GM18951 (cell line): ENCODE measurements around the gene HORMAD1.
"Not testable (repeated sequence)": the region's sequence is repeated elsewhere in the genome, so short reads cannot be mapped to it uniquely, and the experiment has no call there.

Experiments used
- POLR2A ChIP-seq: IDR thresholded peaks from 4 replicates; pipeline ENCODE4 v1.6.1; 2011; ENCODE audit warnings: mild to moderate bottlenecking; ENCODE audit not compliant: insufficient read length, insufficient read depth; ENCODE audit errors: extremely low read depth
- in situ Hi-C: fragments of 300-500 bp; cut with MboI; formaldehyde crosslinking; loops from one replicate; pipeline ENCODE4 v1.12.0; 2022; ENCODE audit warnings: low sequenced_read_pairs, mixed read lengths, inconsistent platforms; ENCODE audit not compliant: unreplicated experiment

HORMAD1 gene, protein sequence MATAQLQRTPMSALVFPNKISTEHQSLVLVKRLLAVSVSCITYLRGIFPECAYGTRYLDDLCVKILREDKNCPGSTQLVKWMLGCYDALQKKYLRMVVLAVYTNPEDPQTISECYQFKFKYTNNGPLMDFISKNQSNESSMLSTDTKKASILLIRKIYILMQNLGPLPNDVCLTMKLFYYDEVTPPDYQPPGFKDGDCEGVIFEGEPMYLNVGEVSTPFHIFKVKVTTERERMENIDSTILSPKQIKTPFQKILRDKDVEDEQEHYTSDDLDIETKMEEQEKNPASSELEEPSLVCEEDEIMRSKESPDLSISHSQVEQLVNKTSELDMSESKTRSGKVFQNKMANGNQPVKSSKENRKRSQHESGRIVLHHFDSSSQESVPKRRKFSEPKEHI

DNA sequence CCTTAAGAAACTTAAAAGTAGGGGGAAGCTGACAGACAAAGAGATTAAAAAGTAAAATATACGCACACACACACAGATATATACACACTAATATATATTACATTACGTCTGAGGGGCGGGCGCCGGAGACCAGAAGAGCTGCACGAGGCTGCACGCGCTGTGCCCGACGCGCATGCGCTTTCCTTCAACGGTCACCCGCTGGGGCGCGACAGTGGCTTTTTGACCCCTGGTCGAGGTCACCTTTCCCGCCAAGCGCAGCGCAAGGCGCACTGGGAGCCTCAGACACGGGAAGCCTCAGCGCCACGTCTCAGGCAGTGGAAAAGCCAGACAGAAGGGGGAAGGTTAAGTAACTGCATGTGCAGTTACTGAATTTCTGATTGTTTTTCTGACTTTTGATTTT lies at the start of gene HORMAD1:
Gene HORMAD1, minus strand, starts transcription at position 193 of the 400 bp plus-strand sequence. CDS start 1,390 bp downstream, outside the sequence.
- in situ Hi-C loops = no loop called here
- no peak for TF ChIP-seq POLR2A

DNA sequence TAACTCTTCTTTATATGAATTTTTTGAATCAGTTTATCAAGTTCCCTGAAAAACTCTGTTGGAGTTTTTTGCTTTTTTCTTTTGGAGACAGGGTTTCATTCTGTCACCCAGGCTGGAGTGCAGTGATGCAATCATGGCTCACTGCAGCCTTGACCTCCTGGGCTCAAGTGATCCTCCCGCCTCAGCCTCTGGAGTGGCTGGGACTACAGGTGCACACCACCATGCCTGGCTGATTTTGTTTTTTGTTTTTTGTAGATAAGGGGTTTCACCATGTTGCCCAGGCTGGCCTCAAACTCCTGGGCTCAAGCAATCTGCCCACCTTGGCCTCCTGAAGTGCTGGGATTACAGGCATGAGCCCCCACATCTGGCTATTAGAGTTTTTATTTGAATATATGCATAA lies 47.0 kb upstream of the HORMAD1 start:
- in situ Hi-C loops = not testable (repeated sequence)

DNA sequence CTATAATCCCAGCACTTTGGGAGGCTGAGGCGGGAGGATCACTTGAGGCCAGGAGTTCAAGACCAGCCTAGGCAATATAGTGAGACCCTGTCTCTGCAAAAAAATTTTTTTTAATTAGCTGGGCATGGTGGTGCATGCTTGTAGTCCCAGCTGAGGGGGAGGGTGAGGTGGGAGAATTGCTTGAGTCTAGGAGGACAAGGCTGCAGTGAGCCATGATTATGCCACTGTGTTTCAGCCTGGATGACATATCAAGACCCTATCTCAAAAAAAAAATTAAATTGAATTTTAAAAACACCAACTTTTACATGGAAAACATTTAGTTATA lies 45.2 kb upstream of the HORMAD1 start:
- in situ Hi-C loops = not testable (repeated sequence)

DNA sequence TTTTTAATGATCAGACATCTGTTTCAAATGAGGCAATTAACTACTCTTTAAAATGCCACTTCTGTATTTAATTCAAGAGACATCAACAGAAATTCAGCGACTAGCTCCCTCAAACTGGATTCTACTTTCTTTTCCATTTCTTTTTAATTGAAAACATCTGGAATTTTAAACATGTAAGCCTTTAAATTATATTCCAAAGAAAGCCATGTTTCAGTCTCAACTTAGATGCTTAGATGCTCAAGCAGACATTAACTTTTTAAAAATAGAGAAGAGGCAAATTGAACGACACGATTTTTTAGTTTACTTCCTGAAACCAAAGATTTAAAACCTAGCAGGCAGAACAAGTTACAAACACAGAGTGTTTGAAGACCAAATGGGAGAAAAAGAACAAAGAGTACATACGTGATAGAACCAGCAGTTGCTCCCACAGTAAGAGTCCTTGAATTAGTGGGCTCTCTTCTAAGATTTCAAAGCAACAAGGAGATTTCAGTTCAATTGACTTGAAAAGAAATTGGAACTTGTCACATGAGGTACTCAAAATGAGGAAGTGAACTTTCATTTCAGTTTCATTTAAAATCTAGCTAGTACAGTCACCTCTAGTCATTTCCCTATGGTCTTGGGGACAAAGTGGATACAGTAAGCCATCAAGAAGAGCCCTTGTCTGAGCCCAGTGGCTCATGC lies 44.7 kb upstream of the HORMAD1 start, which contains the start of gene CTSS:
Gene CTSS, minus strand, starts transcription at position 483 of the 681 bp plus-strand sequence. CDS start 1,015 bp downstream, outside the sequence.
- peak; percentile 43 for TF ChIP-seq POLR2A
- in situ Hi-C loops = no loop called here

- in situ Hi-C loops = no loop called here
These were observed 44.0 kb upstream of the HORMAD1 start for GRCh38 chr1:150764617-150765101.

DNA sequence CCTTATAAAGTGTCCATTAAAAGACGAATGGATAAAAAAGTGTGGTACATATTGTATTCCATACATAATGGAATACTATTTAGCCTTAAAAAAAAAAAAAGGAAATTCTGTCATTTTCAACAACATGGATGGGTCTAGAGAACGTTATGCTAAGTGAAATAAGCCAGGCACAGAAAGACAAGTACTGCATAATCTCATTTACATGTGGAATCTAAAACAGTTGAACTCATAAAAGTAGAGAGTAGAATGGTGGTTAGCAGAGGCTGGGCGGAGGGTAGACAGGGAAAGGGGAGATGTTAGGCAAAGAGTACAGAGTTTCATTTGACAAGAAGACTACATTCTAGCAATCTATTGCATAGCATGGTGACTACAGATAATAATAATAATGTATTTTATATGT lies 42.3 kb upstream of the HORMAD1 start:
- no peak for TF ChIP-seq POLR2A
- in situ Hi-C loops = no loop called here

More at GRCh38 chr1:150764617-150765101, 44.0 kb upstream of the HORMAD1 start:
- no peak for TF ChIP-seq POLR2A

DNA sequence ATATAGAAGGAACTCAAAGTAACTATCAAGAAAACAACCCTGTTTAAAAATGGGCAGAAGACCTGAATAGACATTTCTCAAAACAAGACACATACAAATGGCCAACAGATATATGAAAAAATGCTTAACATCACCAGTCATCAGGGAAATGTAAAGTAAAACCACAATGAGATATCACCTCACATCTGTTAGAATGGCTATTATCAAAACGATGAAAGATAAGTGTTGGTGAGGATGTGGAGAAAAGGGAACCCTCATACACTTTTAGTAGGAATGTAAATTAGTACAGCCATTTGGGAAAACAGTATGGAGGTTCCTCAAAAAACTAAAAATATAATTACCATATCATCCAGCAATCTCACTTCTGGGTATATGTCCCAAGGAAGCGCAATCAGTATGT lies 41.9 kb upstream of the HORMAD1 start:
- no peak for TF ChIP-seq POLR2A
- in situ Hi-C loops = no loop called here

DNA sequence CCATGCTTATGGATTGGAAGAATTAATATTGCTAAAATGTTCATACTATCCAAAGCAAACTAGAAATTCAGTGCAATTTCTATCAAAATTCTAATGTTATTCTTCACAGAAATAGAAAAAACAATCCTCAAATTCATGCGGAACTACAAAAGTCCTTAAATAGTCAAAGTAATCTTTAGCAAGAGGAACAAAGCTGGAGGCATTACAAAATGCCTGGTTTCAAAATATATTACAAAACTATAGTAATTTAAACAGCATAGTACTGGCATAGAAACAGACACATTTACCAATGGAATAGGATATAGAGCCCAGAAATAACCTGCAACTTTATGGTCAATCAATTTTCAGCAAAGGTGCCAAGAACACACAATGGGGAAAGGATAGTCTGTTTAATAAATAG lies 41.1 kb upstream of the HORMAD1 start:
- TF ChIP-seq POLR2A = no peak
- in situ Hi-C loops = no loop called here

GRCh38 chr1:150760013-150760412 lies 39.3 kb upstream of the HORMAD1 start:
- in situ Hi-C loops = no loop called here
- TF ChIP-seq POLR2A = no peak

DNA sequence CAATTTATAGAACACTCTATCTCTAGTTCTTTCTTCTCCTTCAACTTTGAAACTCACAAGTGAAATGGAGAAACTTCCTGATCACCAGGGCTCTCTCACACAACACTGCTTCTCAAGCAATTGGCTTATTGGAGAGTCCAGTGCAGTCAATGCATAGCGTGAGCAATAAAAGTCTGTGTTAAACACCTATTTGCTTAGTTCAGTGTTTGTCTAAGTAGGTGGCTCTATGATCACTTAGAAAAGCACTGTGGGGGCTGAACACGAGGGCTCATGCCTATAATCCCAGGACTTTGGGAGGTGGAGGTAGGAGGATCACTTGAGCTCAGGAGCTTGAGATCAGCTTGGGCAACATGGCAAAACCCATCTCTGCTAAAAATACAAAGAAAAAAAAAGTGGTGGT lies 32.7 kb upstream of the HORMAD1 start:
- in situ Hi-C loops = no loop called here
- TF ChIP-seq POLR2A = no peak

GRCh38 chr1:150751443-150751842 lies 30.7 kb upstream of the HORMAD1 start:
- no peak for TF ChIP-seq POLR2A
- in situ Hi-C loops = no loop called here

DNA sequence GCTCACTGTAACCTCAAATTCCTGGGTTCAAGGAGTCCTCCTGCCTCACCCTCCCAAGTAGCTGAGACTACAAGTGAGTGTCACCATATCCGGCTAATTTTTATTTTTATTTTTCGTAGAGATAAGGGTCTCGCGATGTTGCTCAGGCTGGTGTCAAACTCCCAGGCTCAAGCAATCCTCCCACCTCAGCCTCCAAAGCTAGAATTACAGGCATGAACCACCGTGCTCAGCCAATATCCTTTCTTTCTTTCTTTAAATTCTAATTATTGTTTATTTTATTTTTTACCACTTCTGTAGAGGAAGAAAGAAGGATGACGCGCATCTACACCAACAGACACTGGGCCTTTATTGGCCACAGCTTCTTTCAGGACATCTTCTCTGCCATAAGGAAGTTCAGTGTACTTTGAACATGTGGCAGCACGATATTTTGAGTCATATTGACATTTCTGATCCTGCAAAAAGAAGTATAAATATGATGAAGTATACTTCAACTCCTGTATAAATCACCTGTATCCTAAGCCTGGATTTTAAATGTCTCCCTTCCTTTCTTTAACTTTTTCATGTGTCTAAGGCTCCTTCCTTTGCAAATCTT lies 29.1 kb upstream of the HORMAD1 start:
- no peak for TF ChIP-seq POLR2A
- in situ Hi-C loops = no loop called here

GRCh38 chr1:150748878-150749719 lies 28.4 kb upstream of the HORMAD1 start:
- in situ Hi-C loops = no loop called here
- TF ChIP-seq POLR2A = no peak
